BJ (cell line): ENCODE results near the gene USP22. TPM values are rescaled to one million over a fixed set of nuclear protein-coding genes. Genes with fewer than 3 reads are reported as not detected.

Experiments used
- CTCF ChIA-PET: fragments of 350-600 bp; formaldehyde crosslinking; extraction: SDS; loops from one replicate; lab custom pipeline; 2021; ENCODE audit warnings: antibody characterized with exemption, inconsistent platforms; lab: Yijun Ruan, JAX
- POLR2A ChIA-PET: fragments of 300-600 bp; sonication (Branson Sonifier 250); formaldehyde crosslinking; extraction: SDS; loops from one replicate; lab custom pipeline; 2021; ENCODE audit warnings: antibody characterized with exemption; lab: Charles Lee
- DNase-seq: peaks from one replicate; pipeline ENCODE4 v3.0.0-alpha.2; 2011; ENCODE audit warnings: low read depth
- H3K27me3 ChIP-seq: 2 replicates; pipeline ENCODE4 v1.6.0; 2011; ENCODE audit warnings: low read length; ENCODE audit not compliant: control insufficient read depth, insufficient read depth
- H3K36me3 ChIP-seq: 2 replicates; pipeline ENCODE4 v1.5.1; 2011; ENCODE audit warnings: low read length; ENCODE audit not compliant: control insufficient read depth, insufficient read depth
- H3K4me3 ChIP-seq: 2 replicates; pipeline ENCODE4 v1.5.1; 2011; ENCODE audit warnings: low read depth, mild to moderate bottlenecking, control low read depth, low read length
- CTCF ChIP-seq: IDR thresholded peaks from 2 replicates; pipeline ENCODE4 v1.5.1; 2011; ENCODE audit warnings: low read depth, mild to moderate bottlenecking, control low read depth, inconsistent platforms, low read length, moderate library complexity; ENCODE audit not compliant: insufficient read depth
- polyA plus RNA-seq: library from polyadenylated mRNA; depleted of rRNA; stranded (reverse); fragments of >200 nt; gene quantifications from 2 replicates; pipeline ENCODE4 v1.2.3, GENCODE V29; 2011

The USP22 gene
- polyA plus RNA-seq, 1 experiment, result 212 TPM

GRCh38 chr17:21035406-21035805 is 7.4 kb downstream of the USP22 start:
- ChIA-PET POLR2A (no interaction called here), CTCF (interaction anchor here (1.0 kb wide), 1 partner anchor 8 kb away, joined by 5 read pairs; no protein-coding TSS in a partner anchor)
- no peak overlapping the region for H3K4me3 ChIP-seq

GRCh38 chr17:21034340-21035235 is 8.2 kb downstream of the USP22 start:
- POLR2A ChIA-PET, result no interaction called here
- CTCF ChIA-PET, result interaction anchor here (0.7 to 1.0 kb wide), 3 partner anchors 9 to 1659 kb away, joined by 4 to 5 read pairs (median 4); no protein-coding TSS in a partner anchor
- no peaks in the 10 kb centered on the region for H3K27me3 ChIP-seq
- H3K36me3 ChIP-seq, result peaks cover 4% of the 10 kb centered on the region; the same call in 1 of the 2 replicates
- DNase-seq, result no peak
- no peak overlapping the region for H3K4me3 ChIP-seq
- no peak for TF ChIP-seq CTCF

More at GRCh38 chr17:21035406-21035805, 7.4 kb downstream of the USP22 start:
- Histone ChIP-seq H3K36me3 (peaks cover 4% of the 10 kb centered on the region; the same call in 1 of the 2 replicates), H3K27me3 (no peaks in the 10 kb centered on the region)
- no peak for DNase-seq
- no peak for TF ChIP-seq CTCF

GRCh38 chr17:21033350-21033749 is 9.5 kb downstream of the USP22 start:
- POLR2A ChIA-PET, result no interaction called here
- TF ChIP-seq CTCF, result no peak
- H3K27me3 ChIP-seq, result no peaks in the 10 kb centered on the region
- no peak overlapping the region for H3K4me3 ChIP-seq
- H3K36me3 ChIP-seq, result peaks cover 3% of the 10 kb centered on the region; the same call in 1 of the 2 replicates
- DNase-seq, result no peak
- CTCF ChIA-PET, result interaction anchor here (0.9 kb wide), 1 partner anchor 84 kb away, joined by 3 read pairs; no protein-coding TSS in a partner anchor

GRCh38 chr17:21031756-21032396 is 10.9 kb downstream of the USP22 start:
- no peak for DNase-seq
- Histone ChIP-seq H3K27me3 (no peaks in the 10 kb centered on the region), H3K36me3 (peaks cover 5% of the 10 kb centered on the region), H3K4me3 (no peak overlapping the region)
- ChIA-PET POLR2A (no interaction called here), CTCF (no interaction called here)
- no peak for TF ChIP-seq CTCF

GRCh38 chr17:21030375-21030774 is 12.4 kb downstream of the USP22 start:
- Histone ChIP-seq H3K4me3 (no peak overlapping the region), H3K27me3 (no peaks in the 10 kb centered on the region), H3K36me3 (peaks cover 12% of the 10 kb centered on the region)
- no peak for DNase-seq
- POLR2A ChIA-PET, result no interaction called here
- no peak for TF ChIP-seq CTCF
- CTCF ChIA-PET, result interaction anchor here (1.3 kb wide), 1 partner anchor 36 kb away, joined by 3 read pairs; no protein-coding TSS in a partner anchor
